HG02852 (cell line): Measurements from ENCODE around the gene PROB1.
"Not testable (repeated sequence)": the region's sequence is repeated elsewhere in the genome, so short reads cannot be mapped to it uniquely, and the experiment has no call there.

ENCODE experiments used
- ATAC-seq: cut with Tn5 transposase; IDR thresholded peaks from one replicate; pipeline ENCODE4 v1.9.1; 2021; ENCODE audit warnings: mild to moderate bottlenecking, moderate library complexity; ENCODE audit not compliant: unreplicated experiment

Gene PROB1

DNA sequence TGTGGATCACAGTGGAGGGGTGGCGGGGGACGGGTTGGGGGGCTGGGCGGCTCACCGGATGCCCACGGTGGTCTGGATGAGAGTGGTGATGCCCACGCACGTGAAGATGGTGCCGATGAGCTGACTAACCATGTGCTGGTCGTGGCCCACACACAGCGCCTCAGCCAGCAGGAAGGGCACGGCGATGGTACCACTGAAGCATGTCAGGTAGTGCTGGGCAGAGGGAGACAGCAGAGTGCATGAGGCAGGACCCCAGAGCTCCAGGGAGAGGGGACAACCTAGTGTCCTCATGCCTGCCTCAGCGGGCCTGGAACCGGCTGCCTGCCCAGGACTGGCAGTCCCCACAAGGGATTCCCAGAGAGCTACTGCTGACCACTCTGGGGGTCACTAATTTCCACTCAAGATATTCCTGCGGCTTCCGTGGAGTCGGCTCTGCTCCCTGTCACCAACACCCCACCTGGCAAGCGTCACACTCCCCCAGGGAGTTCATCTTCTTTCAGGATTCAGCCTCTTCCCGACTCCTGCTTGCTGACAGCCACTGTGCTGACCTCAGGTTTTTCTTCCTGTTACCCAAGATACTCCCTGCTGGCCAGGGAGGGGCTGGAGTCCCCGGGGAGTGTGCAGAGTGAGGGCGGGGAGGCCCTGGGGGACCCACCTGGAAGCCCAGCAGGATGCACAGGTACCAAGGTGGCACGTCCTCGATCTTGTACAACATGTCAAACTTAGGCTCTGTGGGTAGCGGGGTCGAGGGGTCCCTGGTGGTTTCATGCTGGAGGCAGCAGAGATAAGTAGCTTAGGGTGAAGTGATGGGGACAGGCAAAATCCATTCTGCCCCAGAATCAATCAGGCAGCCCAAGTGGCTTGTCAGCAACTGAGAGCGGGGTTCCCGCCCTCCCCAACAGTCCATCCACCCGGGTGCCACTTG, 12.8 kb downstream of the PROB1 start:
- no peak for ATAC-seq

DNA sequence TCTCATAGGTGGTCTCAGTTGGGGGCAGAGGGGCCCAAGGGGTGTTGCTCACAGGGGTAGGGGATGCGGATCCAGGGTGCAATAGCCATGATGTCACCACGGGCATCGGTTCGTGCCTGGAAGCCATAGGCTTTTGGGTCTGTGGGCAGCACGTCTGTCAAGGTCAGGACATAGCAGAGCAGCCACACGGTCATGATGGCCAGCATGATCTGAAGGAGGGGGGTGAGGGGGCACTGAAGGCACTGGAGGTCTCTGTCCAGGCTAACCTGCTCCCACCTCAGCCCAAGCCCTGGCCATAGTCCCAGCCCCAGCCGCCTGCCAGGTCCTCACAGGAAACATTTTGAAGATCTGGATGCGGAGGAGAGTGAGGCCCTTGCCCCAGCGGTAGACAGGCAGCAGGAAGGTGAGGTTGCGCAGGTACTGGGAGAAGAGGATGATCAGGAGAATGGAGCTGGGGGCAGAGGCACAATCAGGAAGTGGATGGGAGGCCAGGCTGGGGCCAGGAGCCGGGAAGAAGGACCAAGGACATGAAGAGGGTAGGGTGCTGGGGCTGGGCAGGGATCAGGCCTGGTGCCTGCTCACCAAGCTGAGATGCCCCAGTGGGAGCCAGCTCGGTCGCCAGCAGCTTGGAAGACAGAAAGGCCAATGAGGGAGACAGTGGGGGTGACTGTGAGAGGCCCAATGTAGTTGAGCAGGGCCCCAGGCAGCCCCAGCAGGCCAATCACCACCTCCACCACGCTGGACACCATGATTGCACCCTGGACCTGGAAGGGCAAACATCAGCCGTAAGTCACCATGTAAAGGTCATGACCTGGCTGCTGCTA, 15.1 kb downstream of the PROB1 start:
- no peak for ATAC-seq

DNA sequence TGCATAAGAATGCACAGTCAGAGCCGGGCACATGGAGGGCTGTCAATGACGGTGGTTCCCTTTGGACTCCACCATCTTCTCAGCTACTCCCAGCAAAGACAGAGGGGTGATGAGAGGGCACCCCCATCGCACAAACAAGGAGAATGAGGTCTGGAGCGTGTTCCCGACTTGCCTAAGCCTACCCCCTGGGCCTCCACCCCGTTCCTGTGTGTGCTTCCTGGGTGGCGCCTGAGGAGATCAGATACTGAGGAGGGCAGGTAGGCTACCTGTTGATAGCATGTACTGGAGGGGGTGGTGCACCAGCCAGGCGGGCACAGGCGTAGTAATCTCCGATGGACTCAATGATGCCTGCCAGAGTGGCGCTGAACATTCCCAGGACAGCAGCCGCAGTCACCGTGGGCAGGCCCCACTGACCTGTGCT, 16.0 kb downstream of the PROB1 start:
- ATAC-seq: no peak

DNA sequence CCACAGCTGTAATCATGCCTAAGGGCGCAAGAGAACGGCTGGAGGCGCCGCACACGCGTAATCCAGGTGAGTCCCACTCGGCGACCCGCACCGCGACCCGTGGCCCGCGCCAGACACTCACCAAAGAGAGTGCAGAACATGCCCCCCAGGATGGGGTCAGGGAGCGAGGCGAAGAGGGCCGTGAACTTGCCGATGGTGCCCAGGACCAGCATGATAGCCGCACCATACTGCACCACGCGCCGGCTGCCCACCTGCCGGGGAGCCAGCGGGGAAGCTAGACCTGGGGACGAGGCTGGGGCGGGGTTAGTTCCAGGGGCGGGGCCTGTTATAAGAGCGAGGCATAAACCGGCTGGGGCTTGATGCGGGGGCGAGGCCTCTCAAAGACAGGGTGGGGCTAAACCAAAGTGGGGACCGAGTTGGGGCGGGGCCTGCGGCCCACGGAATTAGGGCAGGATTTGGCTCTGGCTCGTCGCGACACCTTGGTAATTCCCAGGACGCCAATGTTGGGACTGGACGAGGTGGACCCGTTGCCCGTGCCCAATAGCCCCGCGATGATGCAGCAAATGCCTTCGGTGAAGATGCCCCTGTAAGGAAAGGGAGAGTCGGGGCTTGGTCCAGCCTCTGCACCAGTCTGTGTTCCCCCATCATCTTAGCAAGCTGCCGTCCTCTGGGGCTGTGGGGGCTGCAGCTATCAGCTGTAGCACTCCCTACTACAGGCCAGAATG, 16.6 kb downstream of the PROB1 start:
- ATAC-seq: no peak

DNA sequence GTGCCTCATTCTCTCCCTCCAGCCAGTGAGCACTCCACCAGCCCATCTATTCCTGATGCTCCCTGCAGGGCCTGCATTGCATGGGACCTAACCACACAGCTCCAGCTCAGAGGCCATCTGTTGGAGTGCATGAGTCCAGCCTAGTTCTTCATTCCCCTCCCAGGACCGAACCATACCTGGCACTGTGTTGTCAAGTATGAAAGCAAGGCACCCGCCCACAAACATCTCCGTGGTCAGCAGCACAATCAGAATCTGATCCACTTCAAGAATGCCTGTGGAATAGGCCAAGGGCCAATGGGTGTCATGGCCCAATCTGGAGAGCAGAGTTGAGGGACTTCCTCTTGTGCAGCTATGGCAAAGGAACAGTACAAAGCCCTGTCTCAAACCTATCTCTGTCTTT, 17.7 kb downstream of the PROB1 start:
- ATAC-seq: no peak

DNA sequence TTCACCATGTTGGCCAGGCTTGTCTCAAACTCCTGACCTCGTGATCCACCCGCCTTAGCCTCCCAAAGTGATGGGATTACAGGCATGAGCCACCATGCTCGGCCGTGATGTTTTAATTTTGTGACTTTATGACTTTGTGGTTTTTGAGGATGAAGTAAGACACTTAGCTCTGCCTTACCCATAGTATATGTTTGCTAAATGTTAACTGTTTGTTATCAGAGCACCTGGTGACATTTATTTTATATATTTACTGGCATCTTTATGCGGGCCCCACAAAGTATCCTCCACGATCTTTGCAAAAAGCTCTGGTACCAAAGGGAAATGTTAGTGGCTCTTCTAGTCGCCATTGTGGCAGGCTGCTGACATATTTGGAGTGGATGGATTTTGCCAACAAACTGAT, 18.5 kb downstream of the PROB1 start:
- ATAC-seq: no peak

DNA sequence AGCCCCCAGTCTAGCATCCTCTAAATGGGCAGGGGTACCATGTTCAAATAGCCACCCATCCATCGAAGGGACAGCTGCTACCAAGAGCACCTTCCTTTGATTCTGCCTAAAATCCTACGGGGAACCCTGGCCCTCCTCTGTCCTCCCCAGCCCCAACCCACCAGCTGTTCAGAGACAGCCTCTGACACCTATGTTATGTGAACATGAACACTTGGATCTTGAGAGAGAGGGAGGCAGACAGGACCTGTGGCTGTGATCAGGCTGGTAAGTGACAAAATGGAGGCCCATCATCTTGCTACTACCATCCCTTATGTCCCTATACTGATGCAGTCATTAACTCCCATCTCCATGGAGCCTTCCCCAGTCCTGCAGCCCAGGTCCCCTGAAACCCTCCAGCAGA, 20.0 kb downstream of the PROB1 start:
- ATAC-seq: no peak

DNA sequence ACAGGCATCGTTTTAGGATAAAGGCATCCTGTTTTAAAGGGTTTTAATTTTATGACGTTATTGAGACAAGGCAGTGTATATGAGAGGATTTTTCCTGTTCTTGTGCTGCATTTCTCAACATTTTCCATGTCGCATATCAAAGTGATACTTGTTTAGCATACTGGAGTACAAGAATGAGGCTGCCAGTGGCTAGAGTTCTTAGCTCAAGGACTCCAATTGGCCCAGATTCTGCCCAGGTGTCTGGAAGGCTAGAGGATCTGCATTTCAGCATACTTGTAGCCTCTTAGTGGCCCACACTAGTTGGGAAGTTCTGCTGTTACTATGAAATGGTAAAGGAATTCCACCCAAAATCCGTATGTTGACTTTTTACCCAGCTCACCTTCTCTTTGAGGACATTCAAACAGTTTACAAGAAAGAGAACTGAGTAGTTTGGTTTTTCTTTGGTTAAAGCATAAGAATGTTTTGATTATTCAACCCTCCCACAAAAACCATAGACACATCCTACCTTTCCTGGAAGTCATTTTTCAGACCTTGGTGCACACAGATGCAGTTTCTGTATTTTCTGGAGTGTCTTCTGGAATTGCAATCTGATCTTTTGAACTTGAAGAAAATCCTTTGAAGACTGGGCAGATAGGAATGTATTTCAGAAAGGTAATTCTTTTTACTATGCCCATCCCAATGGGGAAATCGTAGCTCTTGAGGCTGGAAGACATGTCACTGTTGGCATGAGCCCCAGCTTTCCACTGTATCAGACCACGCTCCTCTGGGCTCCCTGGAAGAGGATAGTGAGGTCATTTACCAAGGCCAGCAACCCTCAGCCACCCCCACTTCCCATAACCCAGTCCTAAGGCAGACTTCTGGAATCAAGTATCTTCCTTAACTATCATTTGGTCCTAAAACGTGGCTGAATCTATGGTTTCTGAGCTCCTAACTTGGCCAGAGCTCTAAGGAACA, 23.1 kb downstream of the PROB1 start:
- ATAC-seq: no peak

DNA sequence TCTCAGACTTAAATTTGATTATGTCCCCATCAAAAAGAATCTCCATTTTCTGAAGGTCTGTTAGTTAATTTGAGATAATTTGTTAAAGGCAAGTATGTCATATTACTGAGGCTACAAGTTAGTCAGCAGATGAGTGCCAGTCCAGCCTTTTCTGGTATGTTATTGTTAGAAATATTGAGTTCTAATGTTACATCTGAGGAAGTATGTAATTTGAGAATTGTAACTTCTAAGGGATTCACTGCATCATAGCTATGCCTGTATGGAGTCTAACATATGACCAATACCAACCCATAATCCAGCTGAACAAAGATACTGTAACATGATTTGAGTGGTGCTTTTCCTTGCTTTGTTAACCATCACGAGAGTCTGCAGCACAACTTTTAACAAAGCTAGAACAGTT, 25.7 kb downstream of the PROB1 start:
- ATAC-seq: no peak

DNA sequence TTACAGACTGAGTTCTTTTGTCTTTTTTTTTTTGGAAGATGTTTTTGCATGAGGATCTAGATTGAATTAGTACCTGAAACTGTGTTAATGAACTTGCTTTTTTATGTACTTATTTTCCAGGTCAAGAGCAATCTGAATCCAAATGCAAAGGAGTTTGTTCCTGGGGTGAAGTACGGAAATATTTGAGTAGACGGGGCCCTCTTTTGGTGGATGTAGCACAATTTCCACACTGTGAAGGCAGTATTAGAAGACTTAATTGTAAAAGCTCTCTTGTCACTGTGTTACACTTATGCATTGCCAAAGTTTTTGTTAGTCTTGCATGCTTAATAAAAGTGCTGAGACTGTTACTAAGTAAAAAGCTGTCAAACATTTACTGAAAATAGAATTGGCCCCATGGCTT, 26.3 kb downstream of the PROB1 start:
- ATAC-seq: no peak

DNA sequence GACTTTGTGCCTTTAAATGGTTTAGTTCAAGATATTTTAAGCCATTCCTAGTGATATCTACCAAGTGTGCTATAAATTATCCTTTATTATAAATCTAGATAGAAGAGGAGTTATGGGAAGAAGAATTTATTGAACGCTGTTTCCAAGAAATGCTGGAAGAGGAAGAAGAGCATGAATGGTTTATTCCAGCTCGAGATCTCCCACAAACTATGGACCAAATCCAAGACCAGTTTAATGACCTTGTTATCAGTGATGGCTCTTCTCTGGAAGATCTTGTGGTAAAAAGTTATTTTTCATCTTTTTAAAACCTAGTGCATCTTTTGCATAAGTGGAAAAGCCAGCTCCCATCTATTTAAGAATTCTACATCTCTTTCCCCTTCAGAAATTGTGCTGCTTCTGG, 30.4 kb downstream of the PROB1 start:
- ATAC-seq: no peak

DNA sequence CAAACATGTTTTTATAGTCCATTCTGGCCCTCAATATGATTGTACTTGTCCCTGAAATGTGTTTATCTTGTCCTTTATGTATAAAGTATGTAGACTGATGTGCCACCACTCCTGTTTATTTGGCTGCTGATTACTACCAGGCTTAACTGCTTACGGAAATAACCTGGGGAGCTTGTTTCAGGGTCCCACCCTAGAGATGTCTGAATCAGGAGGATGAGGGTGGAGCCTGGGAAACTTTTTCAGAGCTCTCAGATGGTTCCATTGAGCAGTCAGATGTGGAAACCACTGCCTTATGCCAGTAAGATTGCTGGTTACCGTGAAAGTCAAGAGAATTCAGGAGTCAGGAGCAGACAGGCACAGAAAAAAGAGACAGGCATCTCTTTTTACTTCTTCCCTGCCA, 31.0 kb downstream of the PROB1 start:
- ATAC-seq: no peak

DNA sequence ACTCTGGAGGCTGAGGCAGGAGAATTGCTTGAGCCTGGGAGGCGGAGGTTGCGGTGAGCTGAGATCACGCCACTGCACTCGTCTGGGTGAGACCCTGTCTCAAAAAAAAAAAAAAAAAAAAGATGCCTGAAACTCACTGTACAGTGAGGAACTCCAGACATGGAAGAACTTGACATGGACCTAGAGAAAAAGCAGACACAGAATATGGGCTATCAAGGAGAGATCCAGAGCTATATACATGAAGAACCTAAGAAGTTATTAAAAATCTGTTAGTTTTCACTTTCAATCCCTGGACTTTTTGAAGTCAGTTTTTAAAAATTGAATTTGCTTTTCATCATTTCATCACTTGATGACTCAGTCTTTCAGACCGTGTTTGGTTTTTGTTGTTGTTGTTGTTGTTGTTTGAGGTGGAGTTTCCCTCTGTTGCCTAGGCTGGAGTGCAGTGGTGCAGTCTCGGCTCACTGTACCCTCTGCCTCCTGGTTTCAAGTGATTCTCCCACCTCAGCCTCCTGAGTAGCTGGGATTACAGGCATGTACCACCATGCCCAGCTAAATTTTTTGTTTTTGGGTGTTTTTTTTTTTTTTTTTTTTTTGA, 33.0 kb downstream of the PROB1 start:
- ATAC-seq: no peak

DNA sequence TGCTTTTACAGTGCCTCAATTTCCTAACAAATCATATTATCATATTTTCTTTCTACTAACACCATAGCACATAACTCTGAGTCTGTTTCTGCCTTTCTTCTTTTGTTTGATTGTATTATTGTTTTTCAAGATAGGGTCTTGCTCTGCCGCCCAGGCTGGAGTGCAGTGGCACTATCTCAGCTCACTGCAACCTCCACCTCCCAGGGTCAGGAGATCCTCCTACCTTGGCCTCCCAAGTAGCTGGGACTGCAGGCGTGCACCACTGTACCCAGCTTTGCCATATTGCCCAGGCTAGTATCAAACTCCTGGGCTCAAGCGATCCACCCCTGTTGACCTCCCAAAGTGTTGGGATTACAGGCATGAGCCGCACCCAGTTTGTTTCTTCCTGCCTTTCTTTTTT, 34.5 kb downstream of the PROB1 start:
- ATAC-seq: no peak

DNA sequence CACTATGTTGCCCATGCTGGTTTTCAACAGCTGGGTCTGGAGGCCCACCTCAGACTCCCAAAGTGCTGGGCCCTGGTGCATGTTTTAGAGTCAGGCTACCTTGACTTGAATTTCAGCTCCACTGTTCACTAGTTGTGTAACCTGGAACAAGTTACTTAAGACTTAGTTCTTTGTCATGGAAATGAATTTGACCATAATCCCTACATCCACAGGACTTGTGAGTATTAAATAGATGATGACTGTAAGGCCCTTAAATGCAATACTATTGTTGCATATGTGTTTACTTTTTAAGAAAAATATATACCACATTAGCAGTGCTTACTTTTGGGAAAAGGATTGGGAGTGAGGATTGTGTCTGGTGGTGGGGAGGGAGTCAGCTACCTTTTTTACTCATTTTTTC, 36.8 kb downstream of the PROB1 start:
- no peak for ATAC-seq

DNA sequence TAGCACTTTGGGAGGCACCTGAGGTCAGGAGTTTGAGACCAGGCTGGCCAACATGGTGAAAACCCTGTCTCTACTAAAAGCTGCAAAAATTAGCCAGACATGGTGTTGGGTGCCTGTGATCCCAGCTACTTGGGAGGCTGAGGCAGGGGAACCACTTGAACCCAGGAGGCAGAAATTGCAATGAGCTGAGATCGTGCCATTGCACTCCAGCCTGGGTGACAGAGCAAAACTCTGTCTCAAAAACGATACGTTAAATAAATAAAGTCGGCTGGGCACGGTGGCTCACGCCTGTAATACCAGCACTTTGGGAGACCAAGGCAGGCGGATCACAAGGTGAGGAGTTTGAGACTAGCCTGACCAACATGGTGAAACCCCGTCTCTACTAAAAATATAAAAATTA, 39.0 kb downstream of the PROB1 start:
- not testable (repeated sequence) for ATAC-seq

DNA sequence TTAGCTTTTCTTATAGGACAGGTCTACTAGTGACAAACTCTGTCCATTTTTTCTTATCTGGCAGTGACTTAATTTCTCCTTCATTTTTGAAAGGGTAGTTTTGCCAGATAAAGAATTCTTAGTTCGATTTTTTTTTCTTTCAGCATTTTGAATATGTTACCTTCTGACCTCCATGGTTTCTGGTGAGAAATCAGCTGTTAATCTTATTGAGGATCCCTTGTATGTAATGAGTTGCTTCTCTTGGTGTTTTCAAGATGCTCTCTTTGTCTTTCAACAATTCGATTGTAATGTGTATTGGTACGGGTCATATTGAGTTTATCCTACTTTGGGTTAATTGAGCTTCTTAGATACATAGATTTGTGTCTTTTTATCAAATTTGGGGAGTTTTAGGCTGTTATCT, 40.7 kb downstream of the PROB1 start:
- ATAC-seq: no peak

DNA sequence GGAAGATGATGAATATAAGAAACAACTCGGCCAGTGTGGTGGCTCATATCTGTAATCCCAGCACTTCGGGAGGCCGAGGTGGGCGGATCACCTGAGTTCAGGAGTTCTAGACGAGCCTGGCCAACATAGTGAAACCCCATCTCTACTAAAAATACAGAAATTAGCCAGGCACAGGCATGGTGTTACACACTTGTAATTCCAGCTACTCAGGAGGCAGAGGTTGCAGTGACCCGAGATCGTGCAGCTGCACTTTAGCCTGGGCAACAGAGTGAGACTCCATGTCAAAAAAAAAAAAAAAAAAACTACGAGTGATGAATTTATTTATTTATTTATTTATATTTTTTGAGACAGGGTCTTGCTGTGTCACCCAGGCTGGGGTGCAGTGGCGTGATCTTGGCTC, 47.0 kb downstream of the PROB1 start:
- not testable (repeated sequence) for ATAC-seq

DNA sequence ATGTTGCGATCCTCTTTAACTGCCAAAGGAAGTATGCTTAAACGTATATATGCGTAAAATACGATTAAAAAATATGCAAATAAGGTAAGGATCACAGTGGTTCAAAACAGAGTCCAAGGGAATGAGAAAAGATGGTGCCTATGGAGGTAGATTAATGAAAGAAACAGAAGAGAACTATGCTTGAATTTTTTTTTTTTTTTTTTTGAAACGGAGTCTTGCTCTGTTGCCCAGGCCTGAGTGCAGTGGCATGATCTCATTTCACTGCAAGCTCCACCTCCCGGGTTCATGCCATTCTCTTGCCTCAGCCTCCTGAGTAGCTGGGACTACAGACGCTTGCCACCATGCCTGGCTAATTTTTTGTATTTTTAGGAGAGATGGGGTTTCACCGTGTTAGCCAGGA, 49.5 kb downstream of the PROB1 start:
- not testable (repeated sequence) for ATAC-seq

DNA sequence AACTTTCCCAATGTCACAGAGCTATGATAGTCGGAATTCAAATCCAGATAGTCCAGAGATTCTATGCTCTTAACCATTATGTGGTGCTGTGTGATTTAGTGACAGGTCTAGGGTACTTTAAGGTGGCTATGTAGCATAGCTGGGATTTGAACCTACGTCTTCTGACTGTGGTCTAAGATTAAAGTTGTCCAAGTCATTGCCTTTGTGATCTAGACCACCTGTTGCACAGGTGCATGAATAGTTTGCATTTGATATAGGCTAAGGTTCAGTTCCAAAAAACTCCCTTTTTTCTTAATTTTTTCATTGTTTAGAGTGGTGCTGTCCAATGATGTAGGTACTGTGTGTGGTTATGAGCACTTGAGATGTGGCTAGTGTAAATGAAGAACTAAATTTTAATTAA, 50.7 kb downstream of the PROB1 start:
- ATAC-seq: no peak
